Keratinocyte (primary cell): ENCODE data around the gene NR6A1.

Experiments used
- CTCF ChIP-seq, 3 experiments: IDR thresholded peaks in 1 of 3; conservative IDR thresholded peaks in 1 of 3; optimal IDR thresholded peaks in 1 of 3; 2 replicates in 2 of 3; 3 replicates in 1 of 3; pipeline versions ENCODE3 to v1.5.1; 2011; ENCODE audit warnings: low read length in 3 of 3, mild to moderate bottlenecking in 3 of 3, moderate library complexity in 2 of 3, control low read depth in 1 of 3, inconsistent platforms in 1 of 3; ENCODE audit not compliant: insufficient read depth in 2 of 3; ENCODE audit errors: extremely low read depth in 1 of 3
- EZH2 ChIP-seq: IDR thresholded peaks from one replicate; pipeline ENCODE4 v1.6.1; 2012; ENCODE audit warnings: inconsistent platforms, mild to moderate bottlenecking, low read length, moderate library complexity

- TF ChIP-seq CTCF (optimal IDR thresholded peaks at IDR 0.05 in 1 of 3, IDR thresholded peaks at IDR 0.05 in 1 of 3, conservative IDR thresholded peaks at IDR 0.05 in 1 of 3; ENCODE audit: extremely low read depth in 1 of 3, insufficient read depth in 2 of 3, low read length in 3 of 3) (peak in 2 of 3 experiments; percentile 8 to 9), EZH2 (no peak)
Measured at GRCh38 chr9:124818431-124819281, 47.5 kb upstream of the NR6A1 start.
